H1 (cell line): ENCODE data around the gene DDX19B. TPM values are rescaled to one million over a fixed set of nuclear protein-coding genes. Genes with fewer than 3 reads are reported as not detected.

ENCODE experiments used
- CBX5 ChIP-seq: fragments of 300-800, 300-1000 bp; sonication (generic); IDR thresholded peaks from 2 replicates; pipeline ENCODE4 v1.7.1; 2016; ENCODE audit warnings: antibody characterized with exemption, low read length, low read depth
- EZH2 ChIP-seq: fragments of 200-600 bp; sonication (generic); IDR thresholded peaks from 2 replicates; pipeline ENCODE4 v1.7.1; 2012; ENCODE audit warnings: low read depth, mild to moderate bottlenecking, moderate library complexity, low read length, inconsistent platforms; ENCODE audit not compliant: severe bottlenecking
- HDAC6 ChIP-seq: IDR thresholded peaks from one replicate; pipeline ENCODE4 v1.7.1; 2012; ENCODE audit warnings: low read depth, mild to moderate bottlenecking, inconsistent platforms, low read length, moderate library complexity
- MAFK ChIP-seq: IDR thresholded peaks from 2 replicates; pipeline ENCODE4 v1.6.1; 2012; ENCODE audit warnings: low read depth, mild to moderate bottlenecking, improper control_type of control experiment, low read length
- PHF8 ChIP-seq: fragments of 200-600 bp; sonication (generic); conservative IDR thresholded peaks from 2 replicates; pipeline ENCODE4 v1.7.1; 2012; ENCODE audit warnings: low read depth, mild to moderate bottlenecking, inconsistent platforms, low read length, moderate library complexity
- POLR2AphosphoS5 ChIP-seq: IDR thresholded peaks from 2 replicates; pipeline ENCODE4 v1.6.1; 2011; ENCODE audit warnings: low read depth, low read length
- SIN3A ChIP-seq, 2 experiments: IDR thresholded peaks in 1 of 2; conservative IDR thresholded peaks in 1 of 2; 2 replicates each; pipeline ENCODE4 v1.6.1; 2011 to 2012; ENCODE audit warnings: low read length in 2 of 2, improper control_type of control experiment in 1 of 2, low read depth in 1 of 2, mild to moderate bottlenecking in 1 of 2
- SRF ChIP-seq: IDR thresholded peaks from 2 replicates; pipeline ENCODE4 v1.6.1; 2011; ENCODE audit warnings: mild to moderate bottlenecking, low read depth, low read length, moderate library complexity
- TAF1 ChIP-seq: IDR thresholded peaks from 2 replicates; pipeline ENCODE4 v1.6.1; 2011; ENCODE audit warnings: mild to moderate bottlenecking, low read depth, low read length
- YY1 ChIP-seq: IDR thresholded peaks from 2 replicates; pipeline ENCODE4 v1.6.1; 2011; ENCODE audit warnings: low read depth, mild to moderate bottlenecking, low read length
- polyA plus RNA-seq, 7 experiments: library from polyadenylated mRNA; depleted of rRNA in 3 of 7; stranded (reverse) in 5 of 7; unstranded in 2 of 7; fragments of >200 nt in 5 of 7; fragments of 200-250 nt in 2 of 7; gene quantifications; 1 replicate in 5 of 7; 2 replicates in 1 of 7; 4 replicates in 1 of 7; pipeline versions ENCODE4 v1.2.1 to v1.2.3, GENCODE V29; 2011 to 2013; ENCODE audit warnings: missing spikeins in 2 of 7, mixed read lengths in 2 of 7
- total RNA-seq: library from RNA; stranded (reverse); fragmentation: NEBNext Ultra II Directional; extraction: Animal tissue kit (Norgen Biotek cat#: 25700); gene quantifications from 2 replicates; pipeline ENCODE4 v1.2.1, GENCODE V29; 2021
- TF ChIP-seq, protein P1 (sequence below): IDR thresholded peaks from 2 replicates; pipeline ENCODE4 v1.6.1; 2012; ENCODE audit warnings: low read length, inconsistent platforms
- TF ChIP-seq, protein P2 (sequence below): IDR thresholded peaks from 2 replicates; pipeline ENCODE4 v1.6.1; 2012; ENCODE audit warnings: inconsistent platforms
- TF ChIP-seq, protein P3 (sequence below), 3 experiments: IDR thresholded peaks; 1 replicate in 2 of 3; 2 replicates in 1 of 3; pipeline versions ENCODE4 v1.5.1 to v1.6.1; 2011; ENCODE audit warnings: low read length in 3 of 3, mild to moderate bottlenecking in 3 of 3, inconsistent platforms in 2 of 3, low read depth in 1 of 3, moderate library complexity in 1 of 3; ENCODE audit not compliant: insufficient read depth in 1 of 3; ENCODE audit errors: control extremely low read depth in 1 of 3

Gene DDX19B
- total and polyA plus RNA-seq, 2 of the 8 experiments (the other 6 are each of a cell fraction or from before 2014, with no cell fraction given): 40.5 to 42.7 TPM

DNA sequence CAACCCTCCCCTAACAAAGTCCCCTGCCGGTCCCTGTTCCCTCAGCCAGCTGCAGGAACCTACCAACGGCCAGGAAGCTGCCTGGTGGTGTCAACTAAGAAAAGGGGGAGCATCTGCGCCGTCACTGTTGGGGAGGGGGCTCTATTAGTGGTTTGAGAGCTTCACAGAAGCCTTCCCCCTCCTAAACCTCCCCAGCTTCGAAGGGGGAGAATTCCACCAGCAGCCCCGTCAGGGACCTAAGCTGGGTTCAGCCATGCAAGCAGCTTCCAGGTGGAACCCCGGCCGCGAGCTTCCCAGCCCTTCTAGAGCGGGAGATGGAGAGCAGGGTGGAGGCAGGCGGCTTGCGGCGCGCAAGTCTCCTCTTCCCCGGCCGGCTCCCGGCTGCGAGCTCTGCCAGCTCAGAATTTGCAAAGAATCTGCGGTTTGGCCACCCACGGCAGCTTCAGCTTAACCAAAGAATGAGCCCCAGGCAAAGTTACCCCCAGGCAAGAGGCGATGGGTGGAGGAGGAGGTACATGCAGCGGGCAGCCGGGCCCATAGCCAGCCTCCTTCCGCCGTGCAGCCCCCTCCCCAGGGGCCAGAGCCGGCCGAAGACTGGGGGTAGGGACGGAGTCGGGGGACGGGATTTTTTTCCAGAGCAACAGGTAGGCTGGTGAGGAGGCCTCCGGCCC lies 81.4 kb downstream of the DDX19B start (continued):
- TF ChIP-seq, protein P1, sequence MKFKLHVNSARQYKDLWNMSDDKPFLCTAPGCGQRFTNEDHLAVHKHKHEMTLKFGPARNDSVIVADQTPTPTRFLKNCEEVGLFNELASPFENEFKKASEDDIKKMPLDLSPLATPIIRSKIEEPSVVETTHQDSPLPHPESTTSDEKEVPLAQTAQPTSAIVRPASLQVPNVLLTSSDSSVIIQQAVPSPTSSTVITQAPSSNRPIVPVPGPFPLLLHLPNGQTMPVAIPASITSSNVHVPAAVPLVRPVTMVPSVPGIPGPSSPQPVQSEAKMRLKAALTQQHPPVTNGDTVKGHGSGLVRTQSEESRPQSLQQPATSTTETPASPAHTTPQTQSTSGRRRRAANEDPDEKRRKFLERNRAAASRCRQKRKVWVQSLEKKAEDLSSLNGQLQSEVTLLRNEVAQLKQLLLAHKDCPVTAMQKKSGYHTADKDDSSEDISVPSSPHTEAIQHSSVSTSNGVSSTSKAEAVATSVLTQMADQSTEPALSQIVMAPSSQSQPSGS: no peak
- no peak for TF ChIP-seq SRF
- 0 out of 4 replicates have a peak, but pooled peaks of 1 of the 2 experiments have one; percentile 45 for TF ChIP-seq SIN3A (conservative IDR thresholded peaks at IDR 0.05 in 1 of 2, IDR thresholded peaks at IDR 0.05 in 1 of 2; ENCODE audit: low read depth in 1 of 2, low read length in 2 of 2)
- 0 out of 2 replicates have a peak, but pooled peaks have one; percentile 35 for TF ChIP-seq PHF8
- no peak for TF ChIP-seq MAFK
- TF ChIP-seq TAF1: no peak
- TF ChIP-seq, protein P2, sequence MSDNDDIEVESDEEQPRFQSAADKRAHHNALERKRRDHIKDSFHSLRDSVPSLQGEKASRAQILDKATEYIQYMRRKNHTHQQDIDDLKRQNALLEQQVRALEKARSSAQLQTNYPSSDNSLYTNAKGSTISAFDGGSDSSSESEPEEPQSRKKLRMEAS: 0 out of 2 replicates have a peak, but pooled peaks have one; percentile 30
- no peak for TF ChIP-seq YY1
- TF ChIP-seq HDAC6: no peak
- no peak for TF ChIP-seq CBX5
- TF ChIP-seq, protein P3, sequence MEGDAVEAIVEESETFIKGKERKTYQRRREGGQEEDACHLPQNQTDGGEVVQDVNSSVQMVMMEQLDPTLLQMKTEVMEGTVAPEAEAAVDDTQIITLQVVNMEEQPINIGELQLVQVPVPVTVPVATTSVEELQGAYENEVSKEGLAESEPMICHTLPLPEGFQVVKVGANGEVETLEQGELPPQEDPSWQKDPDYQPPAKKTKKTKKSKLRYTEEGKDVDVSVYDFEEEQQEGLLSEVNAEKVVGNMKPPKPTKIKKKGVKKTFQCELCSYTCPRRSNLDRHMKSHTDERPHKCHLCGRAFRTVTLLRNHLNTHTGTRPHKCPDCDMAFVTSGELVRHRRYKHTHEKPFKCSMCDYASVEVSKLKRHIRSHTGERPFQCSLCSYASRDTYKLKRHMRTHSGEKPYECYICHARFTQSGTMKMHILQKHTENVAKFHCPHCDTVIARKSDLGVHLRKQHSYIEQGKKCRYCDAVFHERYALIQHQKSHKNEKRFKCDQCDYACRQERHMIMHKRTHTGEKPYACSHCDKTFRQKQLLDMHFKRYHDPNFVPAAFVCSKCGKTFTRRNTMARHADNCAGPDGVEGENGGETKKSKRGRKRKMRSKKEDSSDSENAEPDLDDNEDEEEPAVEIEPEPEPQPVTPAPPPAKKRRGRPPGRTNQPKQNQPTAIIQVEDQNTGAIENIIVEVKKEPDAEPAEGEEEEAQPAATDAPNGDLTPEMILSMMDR (IDR thresholded peaks at IDR 0.05; ENCODE audit: control extremely low read depth in 1 of 3, insufficient read depth in 1 of 3, low read depth in 1 of 3, low read length in 3 of 3): no peak
- no peak for TF ChIP-seq POLR2AphosphoS5
- TF ChIP-seq EZH2: no peak
